Left colon (tissue), 2 donors: ENCODE data around the gene N4BP2. TPM values are rescaled to one million over a fixed set of nuclear protein-coding genes. Genes with fewer than 3 reads are reported as not detected.
"Not testable (repeated sequence)": the region's sequence is repeated elsewhere in the genome, so short reads cannot be mapped to it uniquely, and the experiment has no call there.

Experiments
- ATAC-seq: fragments of 200-7000 bp; cut with Tn5 transposase; one replicate; pipeline ENCODE4 v1.9.1; 2020; ENCODE audit warnings: mild to moderate bottlenecking, moderate library complexity
- DNase-seq, 2 donors: peaks; one replicate each; pipeline ENCODE4 v3.0.0-alpha.2; 2020
- intact Hi-C, 2 donors: fragments of 100-400 bp; cut with DNase I in 1 of 2; cut with micrococcal nuclease in 1 of 2; formaldehyde crosslinking; loops; one replicate each; pipeline versions ENCODE4 v1.11.2 to v1.14.0; 2022; cut with DNase I, micrococcal nuclease
- total RNA-seq, 2 donors: library from RNA; stranded (reverse); fragmentation: NEBNext Ultra II Directional; extraction: Animal tissue kit (Norgen Biotek cat#: 25700); gene quantifications; one replicate each; pipeline ENCODE4 v1.2.1, GENCODE V29; 2021
- donor health status: DM: no; HTN: no; CAD: no.
- donor health status: DM: yes; HTN: yes; CAD: no.

The N4BP2 gene
- total RNA-seq, 2 donors from 2014 or later, result 8.5 to 9.3 TPM

- intact Hi-C loops, result no loop called here
- DNase-seq (no peak), ATAC-seq (no peak)
These were observed 8.4 kb downstream of the N4BP2 start for GRCh38 chr4:40065010-40065409.

GRCh38 chr4:40066651-40067050, 10.0 kb downstream of the N4BP2 start:
- DNase-seq (no peak), ATAC-seq (no peak)
- intact Hi-C loops, result no loop called here

- intact Hi-C loops, result no loop called here
- no peak for DNase-seq
- no peak for ATAC-seq
These were observed 13.7 kb downstream of the N4BP2 start for GRCh38 chr4:40070387-40070786.

GRCh38 chr4:40086421-40086820, 29.8 kb downstream of the N4BP2 start:
- ATAC-seq (no peak), DNase-seq (no peak)
- intact Hi-C loops, result no loop called here

- DNase-seq, result no peak
- intact Hi-C loops, result no loop called here
These were observed 31.2 kb downstream of the N4BP2 start for GRCh38 chr4:40087799-40088366.

GRCh38 chr4:40093400-40093799, 36.8 kb downstream of the N4BP2 start:
- intact Hi-C loops, DNase-seq, ATAC-seq: not testable (repeated sequence)

More at GRCh38 chr4:40087799-40088366, 31.2 kb downstream of the N4BP2 start:
- ATAC-seq, result no peak

- no peak for DNase-seq
- ATAC-seq, result no peak
- intact Hi-C loops, result no loop called here
These were observed 42.4 kb downstream of the N4BP2 start for GRCh38 chr4:40099010-40099409.

DNA sequence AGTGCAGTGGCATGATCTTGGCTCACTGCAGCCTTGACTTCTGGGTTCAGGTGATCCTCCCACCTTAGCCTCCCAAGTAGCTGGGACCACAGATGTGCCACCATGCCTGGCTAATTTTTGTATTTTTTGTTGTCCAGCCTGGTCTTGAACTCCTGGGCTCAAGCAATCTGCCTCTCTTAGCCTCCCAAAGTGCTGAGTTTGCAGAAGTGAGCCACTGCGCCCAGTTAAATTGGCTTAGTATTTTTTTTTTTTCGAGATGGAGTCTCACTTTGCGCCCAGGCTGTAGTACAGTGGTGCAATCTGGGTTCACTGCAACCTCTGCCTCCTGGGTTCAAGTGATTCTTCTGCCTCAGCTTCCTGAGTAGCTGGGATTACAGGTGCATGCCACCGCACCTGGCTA, 50.5 kb downstream of the N4BP2 start:
- ATAC-seq, DNase-seq, intact Hi-C loops: not testable (repeated sequence)

DNA sequence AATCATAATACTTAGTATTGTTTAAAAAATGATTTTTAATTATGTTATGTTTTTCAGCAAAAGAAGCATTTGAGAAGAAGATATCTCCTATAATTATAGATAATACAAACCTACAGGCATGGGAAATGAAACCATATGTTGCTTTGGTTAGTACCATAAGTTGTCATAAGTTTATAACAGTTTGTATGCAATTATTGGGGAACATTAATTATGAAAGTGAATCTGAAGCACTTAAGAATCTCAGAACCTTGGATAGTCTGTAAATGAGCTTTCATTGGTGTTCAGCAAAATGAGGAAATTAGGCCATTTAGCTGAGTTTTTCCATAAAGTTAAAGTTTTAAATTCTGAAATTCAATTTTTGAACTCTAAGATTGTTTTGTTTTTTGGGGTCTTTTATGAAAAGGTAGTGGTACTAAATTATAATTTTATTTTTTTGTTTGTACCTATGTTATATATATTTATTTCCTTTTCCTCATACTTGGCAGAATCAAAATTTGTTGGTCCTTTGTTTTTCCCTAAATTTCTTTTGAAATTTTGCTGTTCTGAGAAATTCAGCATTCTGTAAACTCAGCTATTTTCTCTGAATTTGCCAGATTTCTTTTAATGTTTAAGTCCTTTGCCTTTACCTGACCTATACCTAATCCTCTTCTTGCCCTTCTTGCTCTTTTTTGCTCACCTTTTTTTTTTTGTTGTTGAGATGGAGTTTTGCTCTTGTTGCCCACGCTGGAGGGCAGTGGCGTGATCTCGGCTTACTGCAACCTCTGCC, 55.6 kb downstream of the N4BP2 start:
- ATAC-seq (no peak), DNase-seq (no peak)
- intact Hi-C loops, result no loop called here

DNA sequence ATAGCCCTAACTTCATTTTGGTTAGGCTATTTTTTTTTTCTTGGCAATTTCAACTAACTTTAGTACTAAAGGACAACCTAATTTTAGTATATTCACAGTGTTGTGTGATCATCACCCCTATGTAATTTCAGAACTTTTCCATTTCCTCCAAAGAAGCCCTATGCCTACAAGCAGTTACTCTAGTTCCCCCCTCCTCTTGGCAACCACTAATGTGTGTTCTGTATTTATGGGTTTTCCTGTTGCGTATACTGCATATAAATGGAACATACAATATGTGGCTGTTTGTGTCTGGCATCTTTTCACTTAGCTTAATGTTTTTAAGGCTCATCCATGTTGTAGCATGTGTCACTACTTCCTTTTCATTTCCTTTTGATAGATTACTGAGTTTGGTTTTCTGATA, 57.6 kb downstream of the N4BP2 start:
- intact Hi-C loops, result no loop called here
- DNase-seq, result no peak
- ATAC-seq, result no peak

DNA sequence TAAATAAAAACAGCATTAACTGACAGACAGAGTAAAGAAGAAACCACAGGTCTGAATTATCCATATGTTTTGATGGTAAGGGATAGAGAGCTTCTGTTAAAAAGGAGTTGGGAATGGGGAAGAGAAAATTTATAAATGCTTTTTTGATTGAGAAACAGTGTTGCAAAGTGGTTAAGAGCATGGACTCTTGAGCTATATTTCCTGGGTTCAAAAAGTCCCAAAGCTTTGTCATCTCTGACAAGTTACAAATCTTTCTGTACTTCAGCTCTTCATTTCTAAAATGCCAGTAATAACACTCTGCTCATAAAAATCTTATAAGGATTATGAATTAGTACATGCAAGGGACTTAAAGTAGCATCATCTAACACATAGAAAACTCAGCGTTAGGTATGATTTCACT, 62.2 kb downstream of the N4BP2 start:
- DNase-seq (no peak), ATAC-seq (no peak)
- intact Hi-C loops, result no loop called here

GRCh38 chr4:40119344-40119743, 62.7 kb downstream of the N4BP2 start:
- DNase-seq (no peak), ATAC-seq (no peak)
- intact Hi-C loops, result no loop called here

GRCh38 chr4:40121515-40121914, 64.9 kb downstream of the N4BP2 start:
- intact Hi-C loops, result no loop called here
- ATAC-seq (no peak), DNase-seq (no peak)

DNA sequence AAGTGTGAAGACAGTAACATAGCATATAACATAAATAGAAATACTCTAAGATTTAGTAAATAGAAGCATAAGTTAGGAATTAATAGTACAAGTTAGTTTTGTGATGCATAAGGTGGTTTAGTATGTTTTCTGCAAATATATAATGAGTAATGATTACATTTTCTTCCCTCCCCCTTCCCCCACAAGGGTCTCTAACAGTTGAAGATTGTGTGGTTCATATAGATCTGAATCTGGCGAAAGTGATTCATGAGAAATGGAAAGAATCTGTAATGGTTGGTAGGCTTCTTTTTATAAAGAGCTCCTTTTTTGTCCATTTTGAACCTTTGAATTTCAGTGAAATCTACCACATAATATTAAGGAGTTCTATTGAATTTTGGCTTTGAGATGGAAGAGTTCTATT, 66.3 kb downstream of the N4BP2 start:
- intact Hi-C loops, result no loop called here
- ATAC-seq (no peak), DNase-seq (no peak)

DNA sequence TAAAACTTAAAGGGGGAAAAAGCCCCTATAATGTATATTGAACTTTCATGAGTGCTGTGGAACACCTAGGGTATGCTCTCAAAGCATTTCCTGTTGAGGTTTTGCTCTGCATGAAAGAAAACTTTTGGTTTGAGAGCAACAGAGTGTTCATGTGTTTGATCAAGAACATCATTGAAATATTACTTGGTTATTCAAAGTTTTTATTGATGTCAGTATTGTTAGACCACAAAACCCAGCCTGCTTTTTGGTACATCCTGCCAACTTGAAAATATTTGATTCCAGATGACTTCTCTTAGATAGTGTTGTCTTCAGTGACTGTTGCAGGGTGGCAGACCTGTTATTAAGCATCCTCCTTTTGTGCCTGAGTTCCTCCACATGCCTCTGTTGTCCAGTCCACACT, 68.0 kb downstream of the N4BP2 start:
- intact Hi-C loops, result no loop called here
- DNase-seq (no peak), ATAC-seq (no peak)

GRCh38 chr4:40130401-40131036, 73.9 kb downstream of the N4BP2 start:
- ATAC-seq, result no peak
- intact Hi-C loops, result no loop called here
- no peak for DNase-seq

- intact Hi-C loops, result no loop called here
- DNase-seq (no peak), ATAC-seq (no peak)
These were observed 76.2 kb downstream of the N4BP2 start for GRCh38 chr4:40132816-40133215.

DNA sequence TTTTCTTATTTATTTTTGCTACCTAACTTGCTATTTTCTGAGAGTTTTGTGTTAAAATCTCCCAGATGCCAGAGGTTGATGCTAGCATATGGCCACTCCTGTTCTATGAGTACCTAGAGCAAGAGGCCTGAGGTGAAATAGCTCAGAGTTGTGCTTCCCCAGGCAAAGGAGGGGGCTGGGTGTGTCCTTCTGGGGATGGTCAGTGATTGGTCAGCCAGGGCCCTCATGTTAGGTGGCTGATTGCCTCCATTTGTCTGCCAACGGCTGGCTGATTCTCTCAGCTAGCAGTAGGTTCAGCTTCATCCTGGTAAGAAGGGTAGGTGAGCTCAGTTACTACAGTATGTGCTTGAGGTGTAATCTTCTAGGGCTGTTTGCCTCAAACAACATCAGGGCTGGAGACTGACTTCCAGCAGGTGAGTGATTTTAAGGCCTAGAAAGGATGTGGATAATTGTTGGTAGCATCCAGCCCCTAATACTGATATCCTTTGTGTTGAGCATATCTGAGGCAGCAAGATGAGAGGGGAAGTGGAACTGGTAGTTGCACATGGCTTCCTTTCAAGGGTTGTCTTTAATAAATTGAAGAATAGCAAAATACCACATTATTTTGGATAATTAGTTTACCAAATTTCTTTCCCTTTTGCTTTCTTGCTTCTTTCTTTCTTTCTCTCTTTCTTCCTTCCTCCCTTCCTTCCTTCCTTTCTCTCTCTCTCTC, 77.7 kb downstream of the N4BP2 start:
- DNase-seq, result no peak
- intact Hi-C loops, result no loop called here
- no peak for ATAC-seq

DNA sequence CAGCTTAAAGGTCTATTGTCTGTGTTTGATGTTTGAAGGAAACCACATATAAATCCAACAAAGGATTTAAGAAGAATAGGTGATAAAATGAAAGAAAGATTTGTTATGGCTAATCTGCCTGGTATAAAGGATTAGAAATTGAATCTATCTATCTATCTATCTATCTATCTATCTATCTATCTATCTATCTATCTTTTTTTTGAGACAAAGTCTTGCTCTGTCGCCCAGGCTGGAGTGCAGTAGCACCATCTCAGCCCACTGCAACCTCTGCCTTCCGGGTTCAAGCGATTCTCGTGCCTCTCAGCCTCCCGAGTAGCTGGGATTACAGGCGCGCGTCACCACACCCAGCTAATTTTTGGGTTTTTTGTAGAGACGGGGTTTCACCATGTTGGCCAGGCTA, 79.6 kb downstream of the N4BP2 start:
- intact Hi-C loops, DNase-seq, ATAC-seq: not testable (repeated sequence)

GRCh38 chr4:40140196-40140595, 83.5 kb downstream of the N4BP2 start:
- DNase-seq, result no peak
- intact Hi-C loops, result no loop called here
- ATAC-seq, result no peak
